ENCODE data around the gene PAX8.
"Not testable (repeated sequence)": the region's sequence is repeated elsewhere in the genome, so short reads cannot be mapped to it uniquely, and the experiment has no call there.

The PAX8 gene

DNA sequence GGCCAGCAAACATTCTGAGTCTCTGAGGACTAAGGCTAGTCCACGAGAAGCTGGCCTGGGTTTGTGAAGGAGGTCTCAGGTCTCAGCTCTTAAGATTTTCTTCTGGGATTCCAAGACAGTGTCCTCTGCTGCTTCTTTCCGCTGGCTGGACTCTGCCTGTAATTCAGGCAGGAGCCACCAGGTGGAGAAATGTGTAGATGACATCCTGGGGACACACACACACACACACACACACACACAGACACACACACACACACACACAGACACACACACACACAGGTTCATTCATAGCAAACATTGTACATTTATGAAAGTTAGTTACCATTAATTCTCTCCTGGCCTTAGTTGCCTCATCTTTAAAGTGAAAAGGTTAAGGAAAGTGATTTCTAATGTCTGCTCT is 18.9 kb upstream of the PAX8 start:
- not testable (repeated sequence) for H3K36me3 ChIP-seq (ENCODE audit: control insufficient read depth in 1 of 2, insufficient read depth in 2 of 2, low read length in 2 of 2); H3K4me1 ChIP-seq (ENCODE audit: control insufficient read depth in 1 of 2, insufficient read depth in 2 of 2, low read length in 2 of 2); H3K4me3 ChIP-seq (ENCODE audit: low read depth in 1 of 2, low read length in 2 of 2); H3K27me3 ChIP-seq (ENCODE audit: control insufficient read depth in 1 of 2, insufficient read depth in 2 of 2, low read length in 2 of 2); H3K27ac ChIP-seq (ENCODE audit: low read depth, low read length); H3K9ac ChIP-seq (ENCODE audit: low read depth in 1 of 2, low read length in 2 of 2); H3K9me3 ChIP-seq (ENCODE audit: control insufficient read depth in 1 of 2, low read length in 2 of 2)

DNA sequence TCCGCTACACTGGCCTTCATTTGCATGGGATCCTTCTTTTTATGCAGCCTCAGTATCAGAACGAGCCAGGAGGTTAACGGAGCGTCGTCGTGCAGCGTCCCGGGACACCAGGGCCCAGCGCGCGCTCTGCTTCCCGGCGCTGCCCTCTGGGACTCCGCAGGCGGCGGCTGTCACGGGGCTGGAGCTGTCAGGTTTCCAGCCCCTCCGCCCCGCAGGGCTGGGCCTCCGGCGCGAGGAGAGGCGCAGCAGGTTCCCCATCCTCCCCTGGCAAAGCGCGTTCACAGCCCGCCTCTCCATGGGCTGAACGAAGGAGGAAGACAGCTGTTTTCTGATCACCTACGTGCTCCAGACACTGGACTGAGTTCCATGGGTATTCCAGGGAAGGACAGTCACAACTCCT is 12.5 kb upstream of the PAX8 start:
- Histone ChIP-seq H3K9me3 (ENCODE audit: control insufficient read depth in 1 of 2, low read length in 2 of 2) (no peaks in the 10 kb centered on the region), H3K4me3 (ENCODE audit: low read depth in 1 of 2, low read length in 2 of 2) (no peak overlapping the region), H3K27me3 (ENCODE audit: control insufficient read depth in 1 of 2, insufficient read depth in 2 of 2, low read length in 2 of 2) (no peaks in the 10 kb centered on the region), H3K36me3 (ENCODE audit: control insufficient read depth in 1 of 2, insufficient read depth in 2 of 2, low read length in 2 of 2) (no peaks in the 10 kb centered on the region), H3K9ac (ENCODE audit: low read depth in 1 of 2, low read length in 2 of 2) (no peak overlapping the region), H3K4me1 (ENCODE audit: control insufficient read depth in 1 of 2, insufficient read depth in 2 of 2, low read length in 2 of 2) (no peaks in the 10 kb centered on the region), H3K27ac (ENCODE audit: low read depth, low read length) (no peak overlapping the region)

DNA sequence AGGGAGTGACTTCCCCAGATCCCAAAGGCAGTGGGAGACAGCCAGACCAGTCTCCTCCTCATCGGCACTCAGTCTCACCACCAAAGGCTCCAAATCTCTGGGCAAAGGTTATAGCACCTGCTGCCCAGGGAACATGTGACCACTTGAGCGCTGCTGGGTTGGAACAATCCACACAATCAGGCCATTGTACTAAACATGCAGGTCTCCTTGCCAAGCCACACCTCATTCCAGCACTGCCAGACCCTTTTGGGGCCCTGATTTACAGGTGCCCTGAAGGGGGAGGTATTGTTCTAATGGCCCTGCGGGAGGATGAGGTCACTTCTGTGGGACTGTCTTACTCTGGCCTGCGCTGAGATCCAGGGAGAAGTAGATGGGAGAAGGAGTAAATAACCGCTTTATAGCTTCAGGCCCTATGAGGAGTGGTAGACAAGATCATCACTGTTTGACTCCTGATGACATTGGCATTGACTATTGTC is 10.0 kb upstream of the PAX8 start:
- not testable (repeated sequence) for H3K27me3 ChIP-seq (ENCODE audit: control insufficient read depth in 1 of 2, insufficient read depth in 2 of 2, low read length in 2 of 2); H3K9ac ChIP-seq (ENCODE audit: low read depth in 1 of 2, low read length in 2 of 2); H3K36me3 ChIP-seq (ENCODE audit: control insufficient read depth in 1 of 2, insufficient read depth in 2 of 2, low read length in 2 of 2); H3K4me3 ChIP-seq (ENCODE audit: low read depth in 1 of 2, low read length in 2 of 2); H3K9me3 ChIP-seq (ENCODE audit: control insufficient read depth in 1 of 2, low read length in 2 of 2)
- H3K27ac ChIP-seq (ENCODE audit: low read depth, low read length), result peak overlapping the region; percentile 77
- H3K4me1 ChIP-seq (ENCODE audit: control insufficient read depth in 1 of 2, insufficient read depth in 2 of 2, low read length in 2 of 2), result peaks cover 10% of the 10 kb centered on the region in 2 donors

DNA sequence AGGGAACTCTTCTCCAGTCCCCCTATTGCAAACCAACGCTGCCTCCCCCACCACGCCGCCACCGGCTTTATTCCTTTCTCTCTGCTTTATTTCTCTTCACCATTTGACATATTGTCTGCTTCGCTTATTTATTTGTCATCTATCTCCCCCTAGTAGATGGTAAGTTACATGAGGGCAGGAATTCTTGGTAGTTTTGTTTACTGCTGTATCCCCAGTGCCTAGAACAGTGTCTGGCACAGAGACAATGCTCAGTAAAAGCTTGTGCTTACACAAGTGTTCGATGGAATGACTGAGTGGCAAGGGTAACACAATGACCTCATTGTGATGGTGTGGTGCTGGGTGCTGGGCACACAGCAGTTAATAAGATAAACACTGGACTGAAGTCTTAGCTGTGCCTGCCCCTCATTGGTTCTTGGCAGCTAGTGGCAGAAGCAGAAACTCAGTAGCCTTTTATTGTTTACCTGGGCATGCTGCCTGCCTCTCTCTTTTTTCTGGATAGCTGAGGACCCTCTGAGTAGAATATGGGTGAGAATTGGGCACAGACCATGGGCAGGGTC is 9.5 kb upstream of the PAX8 start:
- not testable (repeated sequence) for H3K4me3 ChIP-seq (ENCODE audit: low read depth in 1 of 2, low read length in 2 of 2); H3K27me3 ChIP-seq (ENCODE audit: control insufficient read depth in 1 of 2, insufficient read depth in 2 of 2, low read length in 2 of 2); H3K9ac ChIP-seq (ENCODE audit: low read depth in 1 of 2, low read length in 2 of 2); H3K36me3 ChIP-seq (ENCODE audit: control insufficient read depth in 1 of 2, insufficient read depth in 2 of 2, low read length in 2 of 2); H3K9me3 ChIP-seq (ENCODE audit: control insufficient read depth in 1 of 2, low read length in 2 of 2)
- Histone ChIP-seq H3K4me1 (ENCODE audit: control insufficient read depth in 1 of 2, insufficient read depth in 2 of 2, low read length in 2 of 2) (peaks cover 15 to 16% of the 10 kb centered on the region in 2 donors), H3K27ac (ENCODE audit: low read depth, low read length) (peak overlapping the region; percentile 77)

DNA sequence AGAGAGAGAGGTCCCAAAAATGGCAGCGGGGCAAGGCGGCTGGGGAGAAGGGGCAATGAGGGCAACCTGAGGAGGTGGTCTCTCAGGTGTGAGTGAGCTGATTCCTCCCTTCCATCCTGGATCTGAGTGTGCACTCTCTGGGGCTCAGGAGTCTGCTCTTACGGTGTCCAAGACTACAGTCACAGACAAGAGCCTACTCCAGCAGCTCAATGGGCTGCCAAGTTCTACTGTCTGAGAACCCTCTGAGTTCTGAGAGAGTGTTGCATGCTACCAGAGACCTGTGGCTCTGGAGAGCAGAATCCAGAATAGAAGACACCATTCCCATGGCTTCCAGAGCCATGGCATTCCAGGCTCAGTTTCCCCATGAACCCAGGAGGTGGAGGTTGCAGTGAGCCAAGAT is 7.1 kb upstream of the PAX8 start:
- peaks cover 26 to 27% of the 10 kb centered on the region in 2 donors for H3K4me1 ChIP-seq (ENCODE audit: control insufficient read depth in 1 of 2, insufficient read depth in 2 of 2, low read length in 2 of 2)
- H3K27me3 ChIP-seq (ENCODE audit: control insufficient read depth in 1 of 2, insufficient read depth in 2 of 2, low read length in 2 of 2), result no peaks in the 10 kb centered on the region
- no peaks in the 10 kb centered on the region for H3K9me3 ChIP-seq (ENCODE audit: control insufficient read depth in 1 of 2, low read length in 2 of 2)
- H3K9ac ChIP-seq (ENCODE audit: low read depth in 1 of 2, low read length in 2 of 2), result no peak overlapping the region
- no peak overlapping the region for H3K27ac ChIP-seq (ENCODE audit: low read depth, low read length)
- no peaks in the 10 kb centered on the region for H3K36me3 ChIP-seq (ENCODE audit: control insufficient read depth in 1 of 2, insufficient read depth in 2 of 2, low read length in 2 of 2)
- H3K4me3 ChIP-seq (ENCODE audit: low read depth in 1 of 2, low read length in 2 of 2), result no peak overlapping the region

DNA sequence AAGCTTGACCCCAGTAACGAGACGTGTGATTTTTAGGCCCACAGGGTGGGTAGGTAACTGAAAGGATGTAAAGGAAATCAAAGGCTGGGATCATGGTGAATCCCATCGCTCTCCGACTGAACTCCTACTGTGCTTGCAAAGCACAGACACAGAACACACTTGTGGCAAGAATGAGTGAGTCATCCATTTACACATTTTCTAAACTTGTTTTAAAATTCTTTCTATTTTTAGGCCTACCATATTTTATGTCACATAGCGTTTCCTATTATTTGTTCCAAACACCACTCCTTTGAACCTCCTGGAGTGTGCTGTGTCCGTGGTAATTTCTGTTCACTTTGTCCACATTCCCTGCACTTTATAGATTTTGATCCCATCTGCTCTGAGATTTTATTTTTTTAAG is 6.3 kb upstream of the PAX8 start:
- not testable (repeated sequence) for H3K4me3 ChIP-seq (ENCODE audit: low read depth in 1 of 2, low read length in 2 of 2); H3K9me3 ChIP-seq (ENCODE audit: control insufficient read depth in 1 of 2, low read length in 2 of 2); H3K27me3 ChIP-seq (ENCODE audit: control insufficient read depth in 1 of 2, insufficient read depth in 2 of 2, low read length in 2 of 2); H3K27ac ChIP-seq (ENCODE audit: low read depth, low read length); H3K36me3 ChIP-seq (ENCODE audit: control insufficient read depth in 1 of 2, insufficient read depth in 2 of 2, low read length in 2 of 2); H3K9ac ChIP-seq (ENCODE audit: low read depth in 1 of 2, low read length in 2 of 2)
- H3K4me1 ChIP-seq (ENCODE audit: control insufficient read depth in 1 of 2, insufficient read depth in 2 of 2, low read length in 2 of 2), result peaks cover 27 to 28% of the 10 kb centered on the region in 2 donors

DNA sequence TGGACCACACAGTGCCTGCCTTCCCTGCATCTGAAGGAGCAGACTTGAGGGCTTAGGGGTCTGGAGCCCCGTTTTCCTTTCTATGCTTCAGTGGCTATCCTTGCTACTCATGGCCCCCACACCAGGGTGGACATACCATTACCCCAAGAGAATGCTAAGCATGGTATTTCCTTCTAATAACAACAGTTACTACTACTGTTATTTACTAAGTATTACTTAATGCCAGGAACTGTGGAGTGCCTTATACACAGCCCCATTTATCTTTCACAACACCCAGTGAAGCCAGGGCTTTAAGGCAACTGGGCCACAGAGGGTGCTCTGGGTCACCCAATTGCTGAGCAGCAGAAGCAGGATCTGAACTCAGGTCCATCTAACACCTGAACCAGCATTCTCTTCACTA is 5.8 kb upstream of the PAX8 start:
- H3K9ac ChIP-seq (ENCODE audit: low read depth in 1 of 2, low read length in 2 of 2), result peak overlapping the region in 1 of 2 donors; percentile 43

DNA sequence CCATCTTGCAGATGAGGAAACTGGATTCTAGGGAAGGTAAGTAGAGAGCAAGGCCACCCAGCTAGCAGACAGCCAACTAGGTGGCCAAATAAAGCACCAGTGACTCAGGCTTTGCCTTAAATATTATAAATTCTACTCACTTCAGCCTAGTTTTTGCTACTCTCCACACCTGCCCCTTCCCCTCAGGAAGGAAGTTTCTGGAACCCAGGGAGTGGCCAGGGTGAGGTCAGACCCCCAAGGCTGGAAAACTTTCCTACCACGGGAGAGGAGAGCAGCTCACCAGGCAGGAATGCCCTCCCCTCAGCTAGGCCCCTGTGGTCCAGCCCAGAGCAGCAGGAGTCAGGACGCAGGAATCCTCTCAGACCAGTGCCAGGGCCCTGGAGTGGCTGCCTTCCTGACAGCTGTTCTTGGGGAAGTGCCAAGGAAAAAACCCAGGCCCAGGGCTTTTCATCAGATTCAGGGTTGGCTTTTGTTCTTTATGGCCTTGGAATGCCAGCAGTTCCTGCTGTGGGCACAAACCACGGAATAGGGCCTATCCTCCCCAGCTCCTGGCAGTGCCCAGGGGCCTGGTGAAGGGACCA is 5.1 kb upstream of the PAX8 start:
- no peak overlapping the region for H3K4me3 ChIP-seq (ENCODE audit: low read depth in 1 of 2, low read length in 2 of 2)
- no peaks in the 10 kb centered on the region for H3K36me3 ChIP-seq (ENCODE audit: control insufficient read depth in 1 of 2, insufficient read depth in 2 of 2, low read length in 2 of 2)
- H3K27ac ChIP-seq (ENCODE audit: low read depth, low read length), result peak overlapping the region; percentile 74
- H3K9ac ChIP-seq (ENCODE audit: low read depth in 1 of 2, low read length in 2 of 2), result peak overlapping the region in 1 of 2 donors; percentile 43
- no peaks in the 10 kb centered on the region for H3K9me3 ChIP-seq (ENCODE audit: control insufficient read depth in 1 of 2, low read length in 2 of 2)
- peaks cover 27 to 28% of the 10 kb centered on the region in 2 donors for H3K4me1 ChIP-seq (ENCODE audit: control insufficient read depth in 1 of 2, insufficient read depth in 2 of 2, low read length in 2 of 2)
- no peaks in the 10 kb centered on the region for H3K27me3 ChIP-seq (ENCODE audit: control insufficient read depth in 1 of 2, insufficient read depth in 2 of 2, low read length in 2 of 2)

More for the DNA sequence above, 5.8 kb upstream of the PAX8 start:
- Histone ChIP-seq H3K36me3 (ENCODE audit: control insufficient read depth in 1 of 2, insufficient read depth in 2 of 2, low read length in 2 of 2) (no peaks in the 10 kb centered on the region), H3K27me3 (ENCODE audit: control insufficient read depth in 1 of 2, insufficient read depth in 2 of 2, low read length in 2 of 2) (no peaks in the 10 kb centered on the region), H3K9me3 (ENCODE audit: control insufficient read depth in 1 of 2, low read length in 2 of 2) (no peaks in the 10 kb centered on the region), H3K27ac (ENCODE audit: low read depth, low read length) (peak overlapping the region; percentile 55), H3K4me3 (ENCODE audit: low read depth in 1 of 2, low read length in 2 of 2) (no peak overlapping the region), H3K4me1 (ENCODE audit: control insufficient read depth in 1 of 2, insufficient read depth in 2 of 2, low read length in 2 of 2) (peaks cover 27 to 28% of the 10 kb centered on the region in 2 donors)

DNA sequence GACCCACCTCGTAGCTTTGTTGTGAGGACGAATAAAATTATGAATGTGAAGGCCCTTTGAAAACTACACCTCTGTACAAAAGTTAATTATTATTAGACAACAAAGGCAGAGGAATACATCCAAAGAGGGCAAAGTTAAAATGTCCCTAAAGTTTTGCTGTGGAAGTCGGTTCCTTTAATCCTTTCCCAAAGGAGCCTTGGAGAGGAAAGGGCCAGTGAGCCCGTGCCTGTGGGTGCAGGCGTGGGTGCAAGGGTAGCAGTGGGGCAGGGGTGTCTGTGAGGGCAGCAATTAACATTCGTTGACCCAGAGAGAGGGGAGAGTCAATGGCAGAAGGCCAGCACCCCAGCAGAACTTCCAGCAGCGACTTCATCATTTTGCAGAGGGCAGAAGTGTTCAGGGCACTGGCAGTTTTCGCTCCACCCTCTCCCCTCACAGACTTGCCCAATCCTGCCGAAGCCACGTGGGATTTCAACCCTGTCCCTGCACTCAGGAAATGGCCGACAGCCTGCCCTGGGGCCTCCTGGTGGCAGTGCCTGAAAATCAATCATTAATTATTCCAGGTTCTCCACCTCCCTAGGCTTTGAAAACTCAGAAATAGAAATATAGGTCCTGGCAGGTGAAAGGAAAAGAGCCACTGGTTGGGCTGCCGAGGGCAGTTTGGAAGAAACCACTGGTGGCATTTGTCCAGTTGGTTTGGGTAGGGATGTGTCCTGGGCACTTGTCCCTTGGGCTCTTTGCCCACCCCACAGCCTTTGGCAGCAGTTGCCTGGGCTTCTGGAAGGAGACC is 4.2 kb upstream of the PAX8 start:
- H3K4me3 ChIP-seq (ENCODE audit: low read depth in 1 of 2, low read length in 2 of 2), result peak overlapping the region in 1 of 2 donors; percentile 48
- no peaks in the 10 kb centered on the region for H3K9me3 ChIP-seq (ENCODE audit: control insufficient read depth in 1 of 2, low read length in 2 of 2)
- H3K9ac ChIP-seq (ENCODE audit: low read depth in 1 of 2, low read length in 2 of 2), result peak overlapping the region in 1 of 2 donors; percentile 47
- H3K27me3 ChIP-seq (ENCODE audit: control insufficient read depth in 1 of 2, insufficient read depth in 2 of 2, low read length in 2 of 2), result peaks cover 0 to 4% of the 10 kb centered on the region in 2 donors
- peak overlapping the region; percentile 74 for H3K27ac ChIP-seq (ENCODE audit: low read depth, low read length)
- no peaks in the 10 kb centered on the region for H3K36me3 ChIP-seq (ENCODE audit: control insufficient read depth in 1 of 2, insufficient read depth in 2 of 2, low read length in 2 of 2)
- peaks cover 27 to 28% of the 10 kb centered on the region in 2 donors for H3K4me1 ChIP-seq (ENCODE audit: control insufficient read depth in 1 of 2, insufficient read depth in 2 of 2, low read length in 2 of 2)
